ENCODE data around the gene CFAP99. TPM values are rescaled to one million over a fixed set of nuclear protein-coding genes. Genes with fewer than 3 reads are reported as not detected.

The CFAP99 gene
- total and polyA plus RNA-seq, 8 donors = 0.28 to 1.6 (median 0.70) TPM

DNA sequence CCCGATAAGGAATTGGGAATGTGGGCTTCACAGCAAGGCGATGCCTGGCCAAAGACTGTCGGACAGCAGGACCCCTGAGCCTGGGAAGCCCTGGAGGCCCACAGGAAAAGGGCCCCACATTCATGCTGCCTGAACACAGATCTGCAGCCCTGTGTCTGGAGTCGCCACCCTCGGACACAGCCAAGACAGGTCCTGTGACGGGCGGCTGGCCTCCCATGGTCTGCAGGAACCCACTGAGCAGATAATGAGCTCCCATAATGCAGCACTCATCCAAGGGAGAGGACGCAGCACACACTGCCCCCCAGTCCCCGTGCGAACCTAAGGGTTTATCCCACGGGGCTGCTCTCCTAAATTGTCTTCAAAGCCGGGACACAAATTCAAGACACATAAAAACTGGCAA lies 30.9 kb upstream of the CFAP99 start:
- H3K27ac ChIP-seq = no peak overlapping the region
- no peaks in the 10 kb centered on the region for H3K36me3 ChIP-seq
- FAIRE-seq (no peak), ATAC-seq (no peak), DNase-seq (no peak)
- intact Hi-C loops (cut with DNase I) = no loop called here
- no peak overlapping the region for H3K4me3 ChIP-seq
- H3K9me3 ChIP-seq = no peaks in the 10 kb centered on the region
- no peaks in the 10 kb centered on the region for H3K4me1 ChIP-seq
- no peaks in the 10 kb centered on the region for H3K27me3 ChIP-seq
- WGBS, 2 donors = 87 to 92% methylated on average over 12 of the region's 12 CpGs
- TF ChIP-seq, protein P1, sequence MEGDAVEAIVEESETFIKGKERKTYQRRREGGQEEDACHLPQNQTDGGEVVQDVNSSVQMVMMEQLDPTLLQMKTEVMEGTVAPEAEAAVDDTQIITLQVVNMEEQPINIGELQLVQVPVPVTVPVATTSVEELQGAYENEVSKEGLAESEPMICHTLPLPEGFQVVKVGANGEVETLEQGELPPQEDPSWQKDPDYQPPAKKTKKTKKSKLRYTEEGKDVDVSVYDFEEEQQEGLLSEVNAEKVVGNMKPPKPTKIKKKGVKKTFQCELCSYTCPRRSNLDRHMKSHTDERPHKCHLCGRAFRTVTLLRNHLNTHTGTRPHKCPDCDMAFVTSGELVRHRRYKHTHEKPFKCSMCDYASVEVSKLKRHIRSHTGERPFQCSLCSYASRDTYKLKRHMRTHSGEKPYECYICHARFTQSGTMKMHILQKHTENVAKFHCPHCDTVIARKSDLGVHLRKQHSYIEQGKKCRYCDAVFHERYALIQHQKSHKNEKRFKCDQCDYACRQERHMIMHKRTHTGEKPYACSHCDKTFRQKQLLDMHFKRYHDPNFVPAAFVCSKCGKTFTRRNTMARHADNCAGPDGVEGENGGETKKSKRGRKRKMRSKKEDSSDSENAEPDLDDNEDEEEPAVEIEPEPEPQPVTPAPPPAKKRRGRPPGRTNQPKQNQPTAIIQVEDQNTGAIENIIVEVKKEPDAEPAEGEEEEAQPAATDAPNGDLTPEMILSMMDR (IDR thresholded peaks at IDR 0.05) = no peak

DNA sequence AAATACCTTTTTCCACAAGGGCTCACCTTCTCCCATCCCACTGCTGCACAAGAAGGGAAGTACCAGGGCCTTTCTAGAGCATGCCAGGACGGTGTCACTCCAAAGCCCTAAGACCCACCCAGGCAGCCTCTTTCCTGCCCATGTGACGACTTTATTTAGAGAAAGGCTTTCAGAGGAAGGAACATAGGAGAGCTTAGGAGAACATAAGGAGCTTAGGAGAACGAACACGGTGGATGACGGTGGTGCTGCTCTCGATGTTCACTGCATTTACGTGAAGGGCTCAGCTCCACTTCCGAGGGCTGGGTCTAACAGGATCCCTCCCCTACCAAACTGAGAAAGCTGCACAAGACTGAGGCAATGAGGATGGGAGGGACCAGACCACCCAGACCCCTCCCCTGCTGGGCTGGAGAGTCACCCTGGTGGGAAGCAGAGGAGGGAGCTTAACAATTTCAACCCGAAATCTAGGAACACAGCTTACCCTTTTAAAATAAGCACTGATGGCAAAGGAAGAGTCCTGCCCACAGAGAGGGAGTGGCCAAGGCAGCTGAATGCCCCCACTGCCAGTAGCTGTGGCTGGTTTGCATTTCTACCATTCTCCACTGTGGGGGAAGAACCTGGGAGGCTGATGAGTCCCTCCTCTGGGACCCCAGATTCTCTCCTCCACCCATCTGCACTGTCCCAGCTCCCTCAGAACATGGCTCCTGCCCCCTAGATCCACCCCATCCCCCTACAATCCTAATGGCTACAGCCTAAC lies 30.1 kb upstream of the CFAP99 start:
- H3K36me3 ChIP-seq = no peaks in the 10 kb centered on the region
- FAIRE-seq (no peak), ATAC-seq (no peak), DNase-seq (no peak)
- WGBS, 2 donors = 77% methylated on average over 9 of the region's 9 CpGs
- intact Hi-C loops (cut with DNase I) = no loop called here
- no peak overlapping the region for H3K27ac ChIP-seq
- no peak overlapping the region for H3K4me3 ChIP-seq
- TF ChIP-seq, protein P1 (IDR thresholded peaks at IDR 0.05) = no peak
- H3K27me3 ChIP-seq = no peaks in the 10 kb centered on the region
- no peaks in the 10 kb centered on the region for H3K9me3 ChIP-seq
- H3K4me1 ChIP-seq = no peaks in the 10 kb centered on the region

DNA sequence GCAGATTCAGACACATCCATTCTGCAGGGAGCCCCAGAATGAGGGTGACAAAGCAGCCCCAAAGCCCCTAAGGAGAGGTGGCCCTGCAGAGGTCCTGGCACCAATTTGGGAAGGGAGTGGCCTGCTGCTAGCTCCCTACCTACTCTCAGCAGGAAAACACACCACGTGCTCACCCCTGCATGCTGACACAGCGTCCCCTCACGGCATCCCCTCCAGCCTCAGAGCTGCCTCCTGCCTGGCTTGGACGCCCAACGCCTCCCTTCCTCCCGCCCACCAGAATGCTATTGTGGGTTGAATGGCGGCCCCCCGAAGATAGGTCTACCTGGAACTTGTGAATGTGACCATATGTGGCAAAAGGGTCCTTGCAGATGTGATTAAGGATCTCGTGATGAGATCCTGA lies 29.1 kb upstream of the CFAP99 start:
- no peak for ATAC-seq
- 80 to 89% methylated on average over 9 of the region's 9 CpGs for WGBS, 2 donors
- Histone ChIP-seq H3K4me3 (no peak overlapping the region), H3K4me1 (no peaks in the 10 kb centered on the region), H3K9me3 (no peaks in the 10 kb centered on the region), H3K27ac (no peak overlapping the region), H3K36me3 (no peaks in the 10 kb centered on the region), H3K27me3 (no peaks in the 10 kb centered on the region)
- TF ChIP-seq, protein P1 (IDR thresholded peaks at IDR 0.05) = no peak
- no peak for FAIRE-seq
- no peak for DNase-seq
- intact Hi-C loops (cut with DNase I) = no loop called here

DNA sequence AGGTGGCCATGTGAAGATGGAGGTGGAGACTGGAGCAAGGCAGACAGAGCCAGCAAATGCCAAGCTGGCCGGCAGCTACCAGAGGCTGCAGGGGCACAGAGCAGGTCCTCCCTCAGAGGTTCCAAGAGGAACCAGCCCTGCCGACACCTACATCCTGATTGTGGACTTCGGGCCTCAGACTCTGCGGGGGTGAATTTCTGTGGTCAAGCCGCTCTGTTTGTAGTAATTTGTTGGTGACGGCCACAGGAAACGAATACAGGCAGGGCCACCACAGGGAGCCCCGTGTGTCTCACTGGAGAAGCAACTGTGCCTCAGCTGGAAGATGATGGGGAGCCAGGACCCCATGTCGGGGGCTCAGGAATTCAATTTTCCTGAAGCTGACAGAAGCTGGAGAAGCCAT lies 28.6 kb upstream of the CFAP99 start:
- WGBS, 2 donors = 80 to 86% methylated on average over 9 of the region's 9 CpGs
- intact Hi-C loops (cut with DNase I) = no loop called here
- no peak for ATAC-seq
- Histone ChIP-seq H3K4me3 (no peak overlapping the region), H3K27me3 (no peaks in the 10 kb centered on the region), H3K27ac (no peak overlapping the region), H3K36me3 (no peaks in the 10 kb centered on the region), H3K9me3 (no peaks in the 10 kb centered on the region), H3K4me1 (no peaks in the 10 kb centered on the region)
- TF ChIP-seq, protein P1 (IDR thresholded peaks at IDR 0.05) = no peak
- no peak for DNase-seq
- no peak for FAIRE-seq

DNA sequence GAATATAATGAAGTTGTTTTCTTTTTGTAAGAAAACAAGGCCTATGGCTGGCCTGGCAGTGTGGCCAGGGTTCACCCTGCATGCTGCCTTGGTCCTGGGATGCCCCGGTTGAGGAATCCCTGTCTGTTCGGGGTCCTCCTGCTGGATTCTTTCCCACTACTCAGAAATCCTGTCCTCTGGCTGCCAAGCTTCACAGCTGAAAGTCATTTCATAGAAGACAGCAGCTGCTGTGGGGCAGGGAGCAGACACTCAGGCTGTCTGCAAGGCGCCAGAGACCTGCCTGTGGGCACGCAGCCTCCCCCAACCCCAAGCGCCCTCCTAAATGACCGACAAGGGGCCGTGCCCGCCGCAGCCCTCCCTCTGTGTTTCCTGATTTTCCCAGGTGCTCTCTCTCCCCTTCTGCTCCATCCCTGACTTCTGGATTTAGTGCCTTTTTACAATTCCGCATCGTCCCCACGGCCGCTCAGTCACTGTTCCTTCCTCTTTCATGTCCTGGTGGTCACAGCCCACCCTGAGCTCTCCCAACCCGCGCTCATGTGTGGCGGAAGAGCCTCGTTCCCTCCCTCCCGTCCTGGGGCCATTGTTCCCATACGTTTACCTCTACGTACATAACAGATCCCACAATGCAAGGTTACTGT lies 27.9 kb upstream of the CFAP99 start:
- DNase-seq (no peak), FAIRE-seq (no peak), ATAC-seq (no peak)
- TF ChIP-seq, protein P1 (IDR thresholded peaks at IDR 0.05) = no peak
- Histone ChIP-seq H3K27ac (no peak overlapping the region), H3K27me3 (no peaks in the 10 kb centered on the region), H3K9me3 (no peaks in the 10 kb centered on the region), H3K4me3 (no peak overlapping the region), H3K36me3 (no peaks in the 10 kb centered on the region), H3K4me1 (no peaks in the 10 kb centered on the region)
- intact Hi-C loops (cut with DNase I) = no loop called here
- 69 to 84% methylated on average over 17 to 20 of the region's 20 CpGs for WGBS, 2 donors

Measured in pancreas (tissue), 10 donors.